Epithelial cell of esophagus (primary cell): ENCODE data around the gene SGCA.

Experiments
- DNase-seq: peaks from one replicate; pipeline ENCODE4 v3.0.0; 2010; ENCODE audit warnings: low read depth
- H3K4me3 ChIP-seq: 2 replicates; pipeline ENCODE4 v1.5.1; 2011; ENCODE audit warnings: mild to moderate bottlenecking, low read length, control low read depth
- TF ChIP-seq, protein P1 (sequence below): IDR thresholded peaks from 2 replicates; pipeline ENCODE4 v1.5.1; 2011; ENCODE audit warnings: low read depth, mild to moderate bottlenecking, low read length, control low read depth, inconsistent platforms; ENCODE audit not compliant: insufficient read depth; ENCODE audit errors: missing control alignments

Gene SGCA

GRCh38 chr17:50188921-50189549 is 23.2 kb downstream of the SGCA start:
- no peak overlapping the region for H3K4me3 ChIP-seq
- TF ChIP-seq, protein P1, sequence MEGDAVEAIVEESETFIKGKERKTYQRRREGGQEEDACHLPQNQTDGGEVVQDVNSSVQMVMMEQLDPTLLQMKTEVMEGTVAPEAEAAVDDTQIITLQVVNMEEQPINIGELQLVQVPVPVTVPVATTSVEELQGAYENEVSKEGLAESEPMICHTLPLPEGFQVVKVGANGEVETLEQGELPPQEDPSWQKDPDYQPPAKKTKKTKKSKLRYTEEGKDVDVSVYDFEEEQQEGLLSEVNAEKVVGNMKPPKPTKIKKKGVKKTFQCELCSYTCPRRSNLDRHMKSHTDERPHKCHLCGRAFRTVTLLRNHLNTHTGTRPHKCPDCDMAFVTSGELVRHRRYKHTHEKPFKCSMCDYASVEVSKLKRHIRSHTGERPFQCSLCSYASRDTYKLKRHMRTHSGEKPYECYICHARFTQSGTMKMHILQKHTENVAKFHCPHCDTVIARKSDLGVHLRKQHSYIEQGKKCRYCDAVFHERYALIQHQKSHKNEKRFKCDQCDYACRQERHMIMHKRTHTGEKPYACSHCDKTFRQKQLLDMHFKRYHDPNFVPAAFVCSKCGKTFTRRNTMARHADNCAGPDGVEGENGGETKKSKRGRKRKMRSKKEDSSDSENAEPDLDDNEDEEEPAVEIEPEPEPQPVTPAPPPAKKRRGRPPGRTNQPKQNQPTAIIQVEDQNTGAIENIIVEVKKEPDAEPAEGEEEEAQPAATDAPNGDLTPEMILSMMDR = no peak
- no peak for DNase-seq

DNA sequence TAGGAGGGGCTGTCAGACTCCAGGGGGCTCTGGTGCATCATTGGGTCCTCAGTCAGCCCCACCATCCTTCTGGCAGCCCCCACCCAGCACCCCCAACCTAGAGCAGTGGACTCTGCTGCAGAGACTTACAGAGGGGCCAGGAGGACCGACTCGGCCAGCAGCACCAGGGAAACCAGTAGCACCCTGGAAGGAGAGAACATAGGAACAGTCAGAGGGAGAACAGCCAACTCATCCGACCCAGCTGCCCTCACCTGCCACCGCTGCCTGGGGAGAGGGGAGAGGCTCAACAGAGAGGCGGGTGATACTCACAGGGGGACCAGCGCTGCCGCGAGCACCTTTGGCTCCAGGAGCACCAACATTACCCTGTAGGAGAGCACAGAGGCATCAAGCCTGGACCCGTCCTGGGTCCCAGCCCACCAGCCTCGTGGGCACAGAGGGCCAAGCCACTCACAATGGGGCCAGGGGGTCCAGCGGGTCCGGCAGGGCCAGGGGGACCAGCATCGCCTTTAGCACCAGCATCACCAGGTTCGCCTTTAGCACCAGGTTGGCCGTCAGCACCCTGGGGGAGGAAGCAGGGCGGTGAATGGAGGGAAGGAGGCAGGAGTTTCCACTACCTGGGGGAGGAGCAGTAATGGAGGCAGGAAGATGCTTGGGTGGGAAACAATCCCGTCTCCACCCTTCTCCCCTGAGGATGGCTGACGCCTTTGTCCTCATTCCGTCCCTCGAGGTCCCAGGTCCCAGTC is 23.9 kb downstream of the SGCA start:
- no peak overlapping the region for H3K4me3 ChIP-seq
- TF ChIP-seq, protein P1 = no peak
- no peak for DNase-seq

GRCh38 chr17:50190293-50190602 is 24.4 kb downstream of the SGCA start:
- TF ChIP-seq, protein P1 = no peak
- H3K4me3 ChIP-seq = no peak overlapping the region
- DNase-seq = no peak

GRCh38 chr17:50190603-50191358 is 25.0 kb downstream of the SGCA start:
- TF ChIP-seq, protein P1 = no peak
- no peak for DNase-seq
- no peak overlapping the region for H3K4me3 ChIP-seq

DNA sequence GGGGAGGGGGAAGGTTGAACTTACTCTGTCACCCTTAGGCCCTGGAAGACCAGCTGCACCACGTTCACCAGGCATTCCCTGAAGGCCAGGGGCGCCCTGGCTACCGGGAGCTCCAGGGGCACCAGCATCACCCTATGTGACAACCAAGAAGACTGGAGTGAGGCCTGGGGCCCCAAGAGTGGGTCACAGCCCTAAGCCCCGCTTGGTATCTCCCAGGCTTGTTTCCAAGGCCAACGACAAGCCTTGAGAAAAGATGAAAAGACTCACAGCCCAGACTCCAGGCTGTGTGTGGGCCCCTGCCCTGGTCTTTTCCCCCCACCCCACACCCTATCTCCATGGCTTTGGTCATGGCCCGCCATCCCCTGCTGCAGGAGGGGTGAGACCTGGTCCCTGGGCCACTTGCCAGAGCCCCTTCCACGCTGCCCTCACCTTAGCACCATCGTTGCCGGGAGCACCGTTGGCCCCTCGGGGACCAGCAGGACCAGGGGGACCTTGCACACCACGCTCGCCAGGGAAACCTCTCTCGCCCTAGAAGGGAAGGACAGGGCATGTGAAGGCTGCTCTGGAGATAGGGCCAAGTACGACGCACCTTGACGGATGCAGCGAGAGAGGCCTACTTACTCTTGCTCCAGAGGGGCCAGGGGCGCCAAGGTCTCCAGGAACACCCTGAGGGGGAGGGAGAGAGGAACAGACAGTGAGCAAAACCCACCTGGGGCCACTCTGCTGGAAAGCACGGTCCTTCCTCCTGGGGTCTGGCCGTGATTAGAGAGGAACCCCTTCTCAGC is 25.7 kb downstream of the SGCA start:
- DNase-seq = no peak
- TF ChIP-seq, protein P1 = no peak
- no peak overlapping the region for H3K4me3 ChIP-seq

DNA sequence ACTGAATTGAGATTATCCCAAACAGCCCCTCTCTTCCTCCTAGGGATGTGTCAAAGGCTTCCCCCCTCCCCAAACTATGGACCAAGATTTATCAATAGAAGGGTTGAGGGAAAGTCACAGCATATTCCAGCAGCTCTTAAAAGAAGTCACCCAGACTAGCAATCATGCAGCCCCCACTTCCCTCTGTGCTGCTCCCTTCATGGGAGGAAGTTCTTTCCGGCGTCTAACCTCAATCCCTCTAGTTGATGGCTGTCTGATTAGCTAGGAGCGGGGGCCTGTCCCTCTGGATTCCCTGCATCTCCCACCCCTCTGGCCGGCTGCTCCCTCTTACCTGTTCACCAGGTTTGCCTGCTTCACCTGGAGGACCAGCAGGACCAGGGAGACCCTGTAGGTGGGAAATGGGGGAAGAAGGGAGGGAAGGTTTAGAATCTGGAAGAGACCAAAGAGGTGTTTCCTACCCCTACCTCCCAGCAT is 26.4 kb downstream of the SGCA start:
- H3K4me3 ChIP-seq = no peak overlapping the region
- no peak for DNase-seq
- TF ChIP-seq, protein P1 = no peak
